Fibroblast of skin of right biceps (primary cell): ENCODE data around the gene DNASE1L2.
"Not testable (repeated sequence)": the region's sequence is repeated elsewhere in the genome, so short reads cannot be mapped to it uniquely, and the experiment has no call there.

Experiments used
- DNase-seq: peaks from one replicate; pipeline ENCODE4 v3.0.0-alpha.2; 2013

The DNASE1L2 gene

GRCh38 chr16:2242598-2242997, 6.4 kb downstream of the DNASE1L2 start:
- no peak for DNase-seq

- no peak for DNase-seq
Observed at GRCh38 chr16:2243031-2243528, 6.8 kb downstream of the DNASE1L2 start.

GRCh38 chr16:2243781-2244180, 7.5 kb downstream of the DNASE1L2 start:
- no peak for DNase-seq

DNA sequence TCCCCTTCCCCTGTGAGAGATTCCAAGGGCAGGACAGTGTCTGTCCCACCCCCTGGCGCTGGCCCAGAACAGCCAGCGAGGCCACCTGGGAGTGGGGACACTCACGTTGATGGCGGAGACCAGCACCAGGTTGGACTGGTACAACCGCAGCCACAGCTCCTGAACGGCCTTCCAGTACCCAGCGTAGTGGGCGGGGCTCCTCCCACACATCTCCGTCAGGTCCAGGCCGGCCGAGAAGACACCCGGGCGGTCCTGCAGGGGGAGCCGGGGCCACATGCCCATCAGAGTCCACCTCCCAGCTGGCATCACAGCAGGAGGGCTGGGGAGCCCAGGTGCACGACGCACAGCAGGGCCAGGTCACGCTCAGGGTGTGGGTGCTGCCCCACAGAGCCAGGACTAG, 8.1 kb downstream of the DNASE1L2 start:
- DNase-seq = no peak

DNA sequence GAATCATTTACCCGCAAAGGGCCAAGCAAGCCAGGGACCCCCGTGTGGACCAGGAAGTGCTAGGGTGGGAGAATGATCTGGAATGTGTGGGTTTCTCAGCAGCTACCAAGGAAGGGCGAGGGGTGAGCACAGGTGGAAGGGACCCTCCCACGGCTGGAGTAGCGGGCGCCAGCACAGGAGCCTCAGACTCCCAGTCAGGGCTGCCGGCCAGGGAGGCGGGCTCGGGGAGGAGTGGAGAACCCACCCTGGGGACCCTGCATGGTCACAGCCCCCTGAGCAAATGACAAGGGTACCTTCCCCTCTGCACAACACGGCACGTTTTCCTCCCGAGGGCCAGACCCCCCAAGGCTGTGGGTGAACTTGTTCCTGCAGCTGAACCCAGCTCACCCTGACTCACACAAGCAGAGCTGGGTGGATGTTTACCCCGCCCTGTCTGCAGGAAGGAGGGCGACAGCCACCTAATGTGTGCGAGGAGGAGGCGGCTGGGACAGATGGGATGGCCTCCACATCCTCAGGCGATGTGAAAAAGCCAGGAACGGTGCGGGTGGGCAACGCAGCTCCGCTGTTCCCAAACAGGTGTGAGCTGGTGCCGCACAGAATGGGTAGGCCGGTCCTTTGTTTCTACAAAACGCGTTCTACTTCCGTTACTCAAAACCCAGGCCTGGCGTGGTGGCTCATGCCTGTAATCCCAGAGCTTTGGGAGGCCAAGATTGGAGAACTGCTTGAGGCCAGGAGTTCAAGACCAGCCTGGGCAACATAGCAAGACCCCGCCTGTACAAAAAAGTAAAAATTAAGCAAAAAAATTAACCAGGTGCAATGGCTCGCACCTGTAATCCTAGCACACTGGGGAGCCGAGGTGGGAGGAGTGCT, 8.9 kb downstream of the DNASE1L2 start:
- DNase-seq = no peak

- no peak for DNase-seq
Observed at GRCh38 chr16:2246301-2246885, 10.1 kb downstream of the DNASE1L2 start.

DNA sequence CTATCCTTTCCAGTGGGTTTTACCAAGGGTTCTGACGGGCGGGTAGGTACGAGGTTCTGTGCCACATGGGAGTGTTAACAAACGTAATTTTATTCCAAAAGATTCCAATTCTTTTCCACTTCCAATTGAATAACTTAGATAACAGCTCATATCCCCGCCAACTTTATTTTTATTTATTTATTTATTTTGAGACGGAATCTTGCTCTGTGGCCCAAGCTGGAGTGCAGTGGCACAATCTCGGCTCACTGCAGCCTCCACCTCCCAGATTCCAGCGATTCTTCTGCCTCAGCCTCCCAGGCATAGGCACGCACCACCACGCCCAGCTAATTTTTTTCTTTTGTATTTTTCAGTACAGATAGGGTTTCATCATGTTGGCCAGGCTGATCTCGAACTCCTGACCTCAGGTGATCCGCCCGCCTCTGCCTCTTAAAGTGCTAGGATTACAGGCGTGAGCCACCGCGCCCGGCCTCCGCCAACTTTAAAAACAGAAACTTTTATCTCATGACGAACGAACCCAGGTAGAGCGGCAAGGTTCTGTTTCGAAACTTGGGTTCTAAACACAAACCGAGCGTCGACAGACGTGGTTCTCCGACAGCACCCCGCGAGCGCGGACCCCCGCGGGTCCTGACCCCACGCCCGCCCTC, 14.5 kb downstream of the DNASE1L2 start:
- peak; percentile 11 for DNase-seq

DNA sequence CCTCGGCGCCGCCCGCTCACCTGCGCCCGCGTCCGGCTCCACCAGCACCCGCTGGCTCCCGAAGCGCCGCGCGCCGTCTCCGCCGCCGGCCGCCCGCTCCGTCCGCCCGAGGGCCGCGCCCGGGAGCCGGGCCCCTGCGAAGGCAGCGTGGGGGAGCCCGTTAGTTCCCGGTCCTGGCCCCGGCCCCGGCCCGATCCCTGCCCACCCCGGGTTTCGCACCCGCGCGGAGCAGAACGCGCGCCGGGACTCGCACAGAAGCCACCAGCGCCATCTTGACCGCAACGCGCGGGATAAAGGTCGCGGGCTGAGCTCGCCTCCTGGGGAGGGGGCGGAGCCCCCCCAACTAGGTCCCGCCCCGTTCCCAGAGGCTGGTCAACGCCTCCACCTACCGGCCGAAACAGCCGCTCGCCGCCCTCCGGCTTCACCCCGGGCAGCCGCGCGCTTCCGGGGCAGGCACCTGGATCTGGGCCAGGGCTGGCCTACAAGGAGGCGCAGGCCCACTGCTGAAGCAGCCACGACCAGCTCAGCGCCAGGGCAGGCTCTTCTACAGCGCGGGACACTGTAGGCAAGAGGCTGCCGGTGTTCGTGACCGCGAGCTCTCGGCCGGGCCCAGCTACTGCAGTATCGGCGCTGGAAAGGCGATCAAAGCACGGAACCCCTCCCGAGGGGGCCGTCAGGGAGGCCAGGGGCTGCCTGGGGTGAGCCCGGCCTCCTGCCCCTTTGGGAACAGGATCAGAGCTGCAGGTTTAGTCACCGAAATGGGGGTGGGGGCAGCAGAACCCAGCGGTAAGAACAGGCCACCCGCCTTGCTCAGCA, 15.3 kb downstream of the DNASE1L2 start, which contains the start of gene ECI1:
TSS of gene ECI1 (minus strand) at position 292 of the 816 bp plus-strand sequence. CDS start at position 271, 21 bp downstream.
- peak; percentile 90 for DNase-seq

DNA sequence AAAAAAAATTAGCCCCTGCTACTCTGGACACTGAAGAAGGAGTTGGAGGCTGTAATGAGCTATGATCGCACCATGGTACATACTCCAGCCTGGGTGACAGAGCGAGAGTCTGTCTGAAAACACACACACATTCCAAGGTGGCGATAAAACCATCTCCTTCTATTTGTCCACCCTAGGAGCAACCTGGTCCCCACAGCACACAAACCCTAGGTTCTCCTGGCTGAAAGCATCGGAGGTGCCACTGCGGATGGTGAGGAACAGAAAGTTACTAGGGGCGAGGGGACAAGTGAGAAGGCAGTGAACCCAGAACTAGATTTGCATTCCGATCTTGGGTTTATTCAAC, 16.5 kb downstream of the DNASE1L2 start:
- DNase-seq = peak; percentile 9

- no peak for DNase-seq
Observed at GRCh38 chr16:2253293-2253692, 17.0 kb downstream of the DNASE1L2 start.

- no peak for DNase-seq
Observed at GRCh38 chr16:2256531-2257140, 20.4 kb downstream of the DNASE1L2 start.

GRCh38 chr16:2257726-2258125, 21.5 kb downstream of the DNASE1L2 start:
- DNase-seq = no peak

DNA sequence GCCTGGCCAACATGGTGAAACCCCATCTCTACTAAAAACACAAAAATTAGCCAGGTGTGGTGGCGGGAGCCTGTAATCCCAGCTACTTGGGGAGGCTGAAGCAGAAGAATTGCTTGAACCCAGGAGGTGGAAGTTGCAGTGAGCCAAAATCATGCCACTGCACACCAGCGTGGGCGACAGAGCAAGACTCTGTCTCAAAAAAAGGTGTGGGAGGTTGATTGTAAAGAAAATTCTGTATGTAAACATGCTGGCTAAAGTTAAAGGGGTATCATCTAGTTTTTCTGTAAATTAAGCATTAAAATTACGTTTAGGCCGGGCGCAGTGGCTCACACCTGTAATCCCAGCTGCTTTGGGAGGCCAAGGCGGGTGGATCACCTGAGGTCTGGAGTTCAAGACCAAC, 22.3 kb downstream of the DNASE1L2 start:
- DNase-seq = not testable (repeated sequence)

DNA sequence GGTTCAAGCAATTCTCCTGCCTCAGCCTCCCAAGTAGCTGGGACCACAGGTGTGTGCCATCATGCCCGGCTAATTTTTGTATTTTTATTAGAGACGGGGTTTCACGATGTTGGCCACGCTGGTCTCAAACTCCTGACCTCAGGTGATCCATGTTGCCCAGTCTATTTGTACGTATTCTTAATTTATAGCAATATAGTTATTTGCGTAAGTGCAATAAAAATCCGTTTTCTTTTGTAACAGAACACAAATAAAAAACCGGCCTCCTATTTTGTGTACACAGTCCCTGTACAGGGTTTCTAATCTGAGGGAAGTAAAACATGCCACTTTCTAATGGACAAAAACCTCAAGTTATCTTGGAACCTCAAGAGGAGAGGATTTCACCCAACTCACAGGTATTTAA, 24.0 kb downstream of the DNASE1L2 start:
- DNase-seq = no peak

GRCh38 chr16:2263026-2263425, 26.8 kb downstream of the DNASE1L2 start:
- not testable (repeated sequence) for DNase-seq

GRCh38 chr16:2266887-2267286, 30.6 kb downstream of the DNASE1L2 start:
- peak; percentile 19 for DNase-seq

DNA sequence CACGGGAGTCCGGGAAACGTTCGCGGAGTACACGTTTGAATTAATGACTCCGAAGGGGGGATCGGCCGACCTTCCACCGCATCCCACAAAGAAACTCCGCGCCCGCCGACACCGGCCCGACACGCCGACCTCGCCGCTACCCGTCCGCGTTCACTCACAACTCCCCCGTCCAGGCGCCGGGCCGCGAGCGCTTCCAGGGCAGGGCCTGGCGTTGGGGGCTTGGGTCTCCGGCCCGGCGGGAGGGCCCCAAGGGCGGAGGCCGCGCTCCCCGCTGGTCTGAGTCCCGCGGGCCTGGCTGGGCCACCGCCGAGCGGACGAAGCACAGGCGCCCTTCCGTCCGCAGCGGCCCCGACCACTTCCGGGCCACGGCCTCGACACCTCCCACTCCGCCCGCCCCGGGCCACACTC, 31.3 kb downstream of the DNASE1L2 start:
- not testable (repeated sequence) for DNase-seq

- peak; percentile 96 for DNase-seq
Observed at GRCh38 chr16:2267913-2268666, 31.8 kb downstream of the DNASE1L2 start, which contains the start of gene RNPS1. RNPS1 (minus strand) TSS chr16:2268126; CDS start chr16:2264643, 3,483 bp downstream.

- DNase-seq = no peak
Observed at GRCh38 chr16:2270070-2270462, 33.8 kb downstream of the DNASE1L2 start.

DNA sequence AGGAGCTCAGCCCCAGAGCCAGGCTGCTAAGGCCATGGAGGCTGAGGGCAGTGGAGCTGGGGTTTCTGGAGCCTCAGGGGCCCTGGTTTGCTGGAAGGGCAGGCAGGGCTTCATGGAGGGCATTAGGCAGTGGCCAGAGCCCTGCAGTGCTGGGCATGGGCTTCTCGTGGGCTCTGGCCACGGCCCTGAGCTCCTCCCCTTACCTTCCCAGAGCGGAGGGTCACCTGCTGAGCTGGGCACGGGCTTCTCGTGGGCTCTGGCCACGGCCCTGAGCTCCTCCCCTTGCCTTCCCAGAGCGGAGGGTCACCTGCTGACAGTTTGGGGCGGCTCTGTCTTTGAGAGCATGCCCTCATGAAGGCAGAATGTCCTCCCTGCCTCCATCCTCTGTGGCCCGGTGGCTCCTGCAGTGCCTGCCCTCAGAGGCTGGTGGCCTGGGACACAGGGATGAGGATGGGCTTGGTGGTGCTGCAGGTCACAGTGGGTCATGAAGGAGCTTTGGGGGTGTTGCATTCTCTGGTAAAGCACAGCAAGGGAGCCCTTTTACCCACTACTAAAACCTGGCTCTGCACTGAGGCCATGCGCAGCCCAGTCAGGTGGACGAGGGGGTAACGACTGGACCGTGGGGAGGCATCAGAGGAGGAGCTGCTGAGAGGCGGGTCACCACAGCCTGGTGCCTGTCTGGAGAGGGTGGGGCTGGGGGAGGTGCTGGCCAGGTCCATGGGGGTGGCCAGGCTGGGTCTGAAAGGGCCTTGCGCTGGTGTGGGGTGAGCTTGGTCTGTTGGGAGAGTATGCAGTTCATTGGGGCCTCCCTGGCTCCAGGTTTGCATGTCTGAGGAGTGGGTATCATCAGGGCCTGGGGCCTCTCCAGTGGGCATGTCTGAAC, 34.6 kb downstream of the DNASE1L2 start:
- no peak for DNase-seq
